OCI-LY3 (cell line): ENCODE data around the gene NKAIN2.
"Not testable (repeated sequence)": the region's sequence is repeated elsewhere in the genome, so short reads cannot be mapped to it uniquely, and the experiment has no call there.

ENCODE experiments used
- H2AFZ ChIP-seq: fragments of 200-600, 300-600 bp; shearing (Covaris generic); 2 replicates; pipeline ENCODE4 v1.6.0; 2014; ENCODE audit warnings: antibody characterized with exemption, low read depth, low read length
- H3K27ac ChIP-seq: fragments of 200-600, 300-600 bp; sonication (generic); 2 replicates; pipeline ENCODE4 v1.5.1; 2014; ENCODE audit warnings: mild to moderate bottlenecking, low read length, moderate library complexity, mixed read lengths
- H3K27me3 ChIP-seq: fragments of 200-600, 300-600 bp; sonication (generic); 2 replicates; pipeline ENCODE4 v1.6.1; 2014; ENCODE audit warnings: low read depth, low read length, mixed read lengths
- H3K36me3 ChIP-seq: fragments of 200-600, 300-600 bp; sonication (generic); replicated peaks from 2 replicates; pipeline ENCODE3; 2014; ENCODE audit warnings: low read depth, low read length, mixed read lengths
- H3K4me1 ChIP-seq: fragments of 300-600, 200-600 bp; sonication (generic); 2 replicates; pipeline ENCODE4 v1.6.1; 2014; ENCODE audit warnings: low read length, mixed read lengths
- H3K4me2 ChIP-seq: fragments of 200-600, 300-600 bp; sonication (generic); 2 replicates; pipeline ENCODE4 v1.6.1; 2014; ENCODE audit warnings: low read length, mixed read lengths
- H3K4me3 ChIP-seq: fragments of 300-600, 200-600 bp; sonication (generic); 2 replicates; pipeline ENCODE4 v1.5.1; 2014; ENCODE audit warnings: antibody characterized with exemption, mild to moderate bottlenecking, low read length, moderate library complexity
- H3K79me2 ChIP-seq: fragments of 300-600, 200-600 bp; shearing (Covaris generic); 2 replicates; pipeline ENCODE4 v1.6.1; 2014; ENCODE audit warnings: mild to moderate bottlenecking, low read length, mixed read lengths
- H3K9ac ChIP-seq: fragments of 300-600, 200-600 bp; shearing (Covaris generic); 2 replicates; pipeline ENCODE4 v1.6.0; 2014; ENCODE audit warnings: mild to moderate bottlenecking, low read length, moderate library complexity
- H3K9me3 ChIP-seq: fragments of 200-600, 300-600 bp; shearing (Covaris generic); 2 replicates; pipeline ENCODE4 v1.6.1; 2014; ENCODE audit warnings: low read length, mixed read lengths; ENCODE audit not compliant: insufficient read depth
- H4K20me1 ChIP-seq: fragments of 200-600, 300-600 bp; sonication (generic); 2 replicates; pipeline ENCODE4 v1.6.1; 2016; ENCODE audit warnings: low read length, mixed read lengths; ENCODE audit not compliant: insufficient read depth
- EZH2phosphoT487 ChIP-seq: fragments of 200-600 bp; shearing (Covaris generic); IDR thresholded peaks from 2 replicates; pipeline ENCODE4 v1.6.1; 2018; ENCODE audit warnings: antibody characterized with exemption, mixed run types, low read depth
- TF ChIP-seq, protein P1 (sequence below): fragments of 200-600, 300-600 bp; sonication (generic); IDR thresholded peaks from 2 replicates; pipeline ENCODE4 v1.5.1; 2014; ENCODE audit warnings: antibody characterized with exemption, low read length, low read depth

The NKAIN2 gene

DNA sequence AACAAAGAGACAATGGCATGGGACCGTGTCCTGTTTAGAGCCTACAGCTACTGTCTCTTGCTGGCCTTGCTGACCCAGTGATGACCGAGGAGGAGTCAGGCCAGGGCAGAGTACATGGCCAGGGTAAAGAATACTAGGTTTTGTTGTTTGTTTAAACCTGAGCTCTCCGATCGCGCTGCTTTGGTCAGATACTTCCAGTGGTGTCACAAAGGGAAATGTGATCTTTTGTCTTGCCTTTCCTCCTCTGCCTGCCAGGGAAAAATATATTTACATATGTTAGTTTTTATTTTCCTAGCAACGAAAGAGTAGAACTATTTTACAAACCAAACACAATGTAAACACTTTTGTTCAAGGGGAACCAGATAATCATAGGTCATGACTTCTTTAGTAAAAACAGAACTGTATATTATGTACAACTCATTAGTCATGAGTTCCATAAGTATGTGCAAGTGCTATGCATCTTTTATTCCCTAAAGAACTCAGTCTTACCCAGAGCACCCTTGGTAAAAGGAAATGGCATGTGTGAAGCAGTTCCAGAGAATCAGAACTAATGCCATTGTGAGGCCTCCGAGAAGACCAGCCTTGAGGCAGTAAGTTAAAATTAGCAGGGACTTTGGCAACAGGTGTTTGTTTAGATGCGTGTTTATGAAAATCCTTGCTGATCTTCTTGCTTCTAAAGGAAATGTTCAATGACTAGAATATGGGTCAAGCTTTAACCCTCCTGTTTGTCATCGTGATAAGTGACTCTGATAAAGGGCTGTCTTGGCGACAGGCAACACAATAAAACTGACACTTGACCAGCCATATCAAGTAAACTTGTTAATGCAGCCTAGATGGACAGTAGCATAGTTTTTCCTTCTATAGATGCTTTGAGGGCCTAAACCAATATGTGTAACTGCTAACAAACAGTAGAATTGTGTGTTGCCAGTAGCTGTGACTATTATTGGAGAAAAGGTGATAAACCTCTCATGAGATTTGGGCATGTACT is 204.6 kb downstream of the NKAIN2 start:
- no peak overlapping the region for H3K4me3 ChIP-seq
- H3K36me3 ChIP-seq: no peaks in the 10 kb centered on the region
- H4K20me1 ChIP-seq: no peaks in the 10 kb centered on the region
- no peaks in the 10 kb centered on the region for H3K4me1 ChIP-seq
- no peaks in the 10 kb centered on the region for H3K9me3 ChIP-seq
- no peaks in the 10 kb centered on the region for H3K27me3 ChIP-seq
- H2AFZ ChIP-seq: no peak overlapping the region
- no peak overlapping the region for H3K4me2 ChIP-seq
- TF ChIP-seq EZH2phosphoT487: no peak
- TF ChIP-seq, protein P1, sequence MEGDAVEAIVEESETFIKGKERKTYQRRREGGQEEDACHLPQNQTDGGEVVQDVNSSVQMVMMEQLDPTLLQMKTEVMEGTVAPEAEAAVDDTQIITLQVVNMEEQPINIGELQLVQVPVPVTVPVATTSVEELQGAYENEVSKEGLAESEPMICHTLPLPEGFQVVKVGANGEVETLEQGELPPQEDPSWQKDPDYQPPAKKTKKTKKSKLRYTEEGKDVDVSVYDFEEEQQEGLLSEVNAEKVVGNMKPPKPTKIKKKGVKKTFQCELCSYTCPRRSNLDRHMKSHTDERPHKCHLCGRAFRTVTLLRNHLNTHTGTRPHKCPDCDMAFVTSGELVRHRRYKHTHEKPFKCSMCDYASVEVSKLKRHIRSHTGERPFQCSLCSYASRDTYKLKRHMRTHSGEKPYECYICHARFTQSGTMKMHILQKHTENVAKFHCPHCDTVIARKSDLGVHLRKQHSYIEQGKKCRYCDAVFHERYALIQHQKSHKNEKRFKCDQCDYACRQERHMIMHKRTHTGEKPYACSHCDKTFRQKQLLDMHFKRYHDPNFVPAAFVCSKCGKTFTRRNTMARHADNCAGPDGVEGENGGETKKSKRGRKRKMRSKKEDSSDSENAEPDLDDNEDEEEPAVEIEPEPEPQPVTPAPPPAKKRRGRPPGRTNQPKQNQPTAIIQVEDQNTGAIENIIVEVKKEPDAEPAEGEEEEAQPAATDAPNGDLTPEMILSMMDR: no peak
- no peaks in the 10 kb centered on the region for H3K79me2 ChIP-seq
- H3K9ac ChIP-seq: no peak overlapping the region
- H3K27ac ChIP-seq: no peak overlapping the region

DNA sequence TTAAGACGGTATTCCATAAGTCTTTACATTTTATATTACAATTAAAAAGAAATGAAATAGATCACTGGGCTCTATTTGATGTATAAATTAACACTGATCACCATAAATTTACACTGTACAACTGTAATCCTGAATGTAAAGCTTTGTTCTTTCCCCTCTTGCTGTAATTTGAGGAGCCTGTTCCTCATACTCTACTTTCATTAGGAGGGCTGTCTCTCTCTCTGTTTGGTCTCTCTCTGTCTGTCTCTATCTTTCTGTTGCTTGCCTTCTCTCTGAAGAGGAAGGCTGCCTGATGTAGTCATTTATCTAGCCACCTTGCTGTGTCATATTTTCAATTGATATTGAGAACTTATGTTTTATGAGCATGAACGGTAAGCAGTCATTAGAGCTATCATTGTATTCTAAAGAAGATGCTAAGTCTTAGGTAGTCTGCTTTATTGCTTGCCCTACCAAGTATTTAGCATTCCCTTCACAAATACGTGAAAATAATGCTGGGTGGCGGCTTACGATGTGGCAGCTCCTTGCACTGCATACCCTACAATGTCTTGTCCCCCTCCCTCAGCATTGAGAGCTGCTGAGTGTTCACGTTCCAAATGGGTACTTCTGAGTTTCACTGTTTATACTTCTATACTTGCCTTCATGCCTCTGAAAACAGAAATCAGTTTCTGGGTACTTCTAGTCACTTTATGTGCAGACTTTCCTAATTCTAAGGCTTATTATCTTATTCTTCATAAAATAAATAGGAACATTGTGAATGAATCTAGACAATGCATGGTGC is 205.5 kb downstream of the NKAIN2 start:
- no peak overlapping the region for H3K27ac ChIP-seq
- H3K4me2 ChIP-seq: no peak overlapping the region
- H3K27me3 ChIP-seq: no peaks in the 10 kb centered on the region
- H3K9ac ChIP-seq: no peak overlapping the region
- no peaks in the 10 kb centered on the region for H3K4me1 ChIP-seq
- H3K4me3 ChIP-seq: no peak overlapping the region
- H2AFZ ChIP-seq: no peak overlapping the region
- H3K79me2 ChIP-seq: no peaks in the 10 kb centered on the region
- no peak for TF ChIP-seq EZH2phosphoT487
- TF ChIP-seq, protein P1: no peak
- no peaks in the 10 kb centered on the region for H3K36me3 ChIP-seq
- H3K9me3 ChIP-seq: no peaks in the 10 kb centered on the region
- H4K20me1 ChIP-seq: no peaks in the 10 kb centered on the region

DNA sequence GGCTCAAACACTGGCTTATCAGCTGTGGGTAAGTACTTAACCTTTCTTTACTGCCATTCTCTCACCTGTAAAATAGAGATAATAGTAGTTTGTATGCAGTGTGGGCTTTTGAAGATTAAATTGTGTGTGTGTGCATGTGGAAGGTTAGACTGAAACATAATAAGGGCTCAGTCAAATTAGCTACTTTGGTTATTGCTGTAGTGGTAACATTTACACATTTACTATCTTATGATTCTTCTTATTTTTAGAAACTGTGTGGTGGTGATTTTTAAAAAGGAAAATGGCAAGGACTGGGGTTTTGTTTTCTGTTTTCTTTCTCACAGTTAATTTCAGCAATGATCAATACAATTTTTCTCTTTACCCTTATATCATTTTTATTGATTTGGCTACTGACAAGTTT is 206.9 kb downstream of the NKAIN2 start:
- H3K4me1 ChIP-seq: no peaks in the 10 kb centered on the region
- H2AFZ ChIP-seq: no peak overlapping the region
- no peak overlapping the region for H3K4me2 ChIP-seq
- no peaks in the 10 kb centered on the region for H3K9me3 ChIP-seq
- H3K27me3 ChIP-seq: no peaks in the 10 kb centered on the region
- H3K79me2 ChIP-seq: no peaks in the 10 kb centered on the region
- H3K27ac ChIP-seq: no peak overlapping the region
- TF ChIP-seq, protein P1: no peak
- TF ChIP-seq EZH2phosphoT487: no peak
- H3K36me3 ChIP-seq: no peaks in the 10 kb centered on the region
- H3K4me3 ChIP-seq: no peak overlapping the region
- H4K20me1 ChIP-seq: no peaks in the 10 kb centered on the region
- H3K9ac ChIP-seq: no peak overlapping the region

DNA sequence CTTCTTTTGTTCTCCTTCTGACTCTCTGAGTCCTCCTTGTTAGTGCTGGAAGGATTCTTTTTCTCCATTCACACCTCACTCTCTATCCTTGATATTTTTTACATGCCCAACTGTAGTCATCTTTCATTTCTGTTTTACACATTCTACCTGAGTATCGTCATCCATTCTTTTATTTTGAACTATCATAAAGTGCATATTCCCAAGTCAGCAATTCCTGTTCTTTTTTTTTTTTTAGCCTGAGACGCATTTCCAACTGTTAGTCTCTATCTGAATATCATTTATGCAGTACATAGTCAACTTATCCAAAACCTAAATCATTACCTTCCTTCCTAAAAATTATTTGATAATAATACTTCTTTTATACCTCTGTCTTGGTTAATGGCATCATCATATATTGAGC is 207.5 kb downstream of the NKAIN2 start:
- Histone ChIP-seq H3K9ac (no peak overlapping the region), H4K20me1 (no peaks in the 10 kb centered on the region), H3K4me1 (no peaks in the 10 kb centered on the region), H3K4me3 (no peak overlapping the region), H3K79me2 (no peaks in the 10 kb centered on the region), H3K27ac (no peak overlapping the region), H3K27me3 (no peaks in the 10 kb centered on the region), H3K4me2 (no peak overlapping the region), H2AFZ (no peak overlapping the region), H3K9me3 (no peaks in the 10 kb centered on the region), H3K36me3 (no peaks in the 10 kb centered on the region)
- no peak for TF ChIP-seq EZH2phosphoT487
- TF ChIP-seq, protein P1: no peak

DNA sequence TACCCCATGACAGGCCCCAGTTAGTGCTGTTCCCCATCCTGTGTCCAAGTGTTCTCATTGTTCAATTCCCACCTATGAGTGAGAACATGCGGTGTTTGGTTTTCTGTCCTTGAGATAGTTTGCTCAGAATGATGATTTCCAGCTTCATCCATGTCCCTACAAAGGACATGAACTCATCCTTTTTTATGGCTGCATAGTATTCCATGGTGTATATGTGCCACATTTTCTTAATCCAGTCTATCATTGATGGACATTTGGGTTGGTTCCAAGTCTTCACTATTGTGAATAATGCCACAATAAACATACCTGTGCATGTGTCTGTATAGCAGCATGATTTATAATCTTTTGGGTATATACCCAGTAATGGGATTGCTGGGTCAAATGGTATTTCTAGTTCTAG is 218.4 kb downstream of the NKAIN2 start:
- not testable (repeated sequence) for H3K27me3 ChIP-seq, H3K27ac ChIP-seq, H3K4me1 ChIP-seq, H2AFZ ChIP-seq, H3K79me2 ChIP-seq, H3K9me3 ChIP-seq, H4K20me1 ChIP-seq, H3K4me3 ChIP-seq, H3K4me2 ChIP-seq, H3K36me3 ChIP-seq, H3K9ac ChIP-seq
